H9 (cell line): ENCODE measurements around the gene RASGRF2. TPM values are rescaled to one million over a fixed set of nuclear protein-coding genes. Genes with fewer than 3 reads are reported as not detected.

ENCODE experiments used
- DNase-seq: peaks from one replicate; pipeline ENCODE4 v3.0.0-alpha.2; 2017
- H2AFZ ChIP-seq: one replicate; pipeline ENCODE4 v1.6.1; 2013; ENCODE audit warnings: mild to moderate bottlenecking, low read length, control low read depth, moderate library complexity
- H2AK5ac ChIP-seq: 2 replicates; pipeline ENCODE4 v1.6.1; 2013; ENCODE audit warnings: low read length, control low read depth, mixed read lengths; ENCODE audit not compliant: insufficient read length
- H2BK120ac ChIP-seq: one replicate; pipeline ENCODE4 v1.6.1; 2013; ENCODE audit warnings: low read depth, mild to moderate bottlenecking, low read length, control low read depth, inconsistent platforms; ENCODE audit not compliant: poor library complexity, severe bottlenecking
- H2BK12ac ChIP-seq: 2 replicates; pipeline ENCODE4 v1.6.1; 2013; ENCODE audit warnings: low read length, control low read depth, mixed read lengths, low read depth; ENCODE audit not compliant: insufficient read length
- H2BK15ac ChIP-seq: 2 replicates; pipeline ENCODE4 v1.6.1; 2013; ENCODE audit warnings: low read depth, low read length, control low read depth
- H2BK20ac ChIP-seq: one replicate; pipeline ENCODE4 v1.6.1; 2013; ENCODE audit warnings: low read depth, mild to moderate bottlenecking, low read length, control low read depth, inconsistent platforms; ENCODE audit not compliant: poor library complexity, severe bottlenecking
- H2BK5ac ChIP-seq: 2 replicates; pipeline ENCODE4 v1.6.1; 2013; ENCODE audit warnings: low read length, control low read depth, mixed read lengths; ENCODE audit not compliant: insufficient read length
- H3K14ac ChIP-seq: 2 replicates; pipeline ENCODE4 v1.6.1; 2013; ENCODE audit warnings: low read length, control low read depth; ENCODE audit not compliant: insufficient read depth
- H3K18ac ChIP-seq: 2 replicates; pipeline ENCODE4 v1.6.1; 2013; ENCODE audit warnings: low read depth, mild to moderate bottlenecking, mixed read lengths, low read length, control low read depth; ENCODE audit not compliant: insufficient read length
- H3K23ac ChIP-seq: 2 replicates; pipeline ENCODE4 v1.6.1; 2013; ENCODE audit warnings: low read length, control low read depth, mixed read lengths, low read depth; ENCODE audit not compliant: insufficient read length
- H3K23me2 ChIP-seq: 2 replicates; pipeline ENCODE4 v1.6.1; 2013; ENCODE audit warnings: low read depth, mild to moderate bottlenecking, mixed read lengths, low read length, control low read depth; ENCODE audit not compliant: insufficient read length, poor library complexity, severe bottlenecking
- H3K27ac ChIP-seq: 2 replicates; pipeline ENCODE4 v1.5.1; 2013; ENCODE audit warnings: low read length, control low read depth, mixed read lengths, low read depth; ENCODE audit not compliant: insufficient read length
- H3K27me3 ChIP-seq: 2 replicates; pipeline ENCODE4 v1.6.1; 2013; ENCODE audit warnings: low read length, control low read depth, inconsistent platforms; ENCODE audit not compliant: insufficient read depth
- H3K4ac ChIP-seq: 2 replicates; pipeline ENCODE4 v1.6.1; 2013; ENCODE audit warnings: low read depth, mild to moderate bottlenecking, control low read depth, inconsistent platforms, low read length, moderate library complexity
- H3K4me1 ChIP-seq: 2 replicates; pipeline ENCODE4 v1.6.1; 2013; ENCODE audit warnings: low read length, control low read depth, inconsistent platforms; ENCODE audit not compliant: insufficient read depth
- H3K4me2 ChIP-seq: 2 replicates; pipeline ENCODE4 v1.6.1; 2013; ENCODE audit warnings: low read length, control low read depth, mixed read lengths; ENCODE audit not compliant: insufficient read length, insufficient read depth
- H3K56ac ChIP-seq: 2 replicates; pipeline ENCODE4 v1.6.1; 2013; ENCODE audit warnings: low read depth, mild to moderate bottlenecking, mixed read lengths, low read length, control low read depth; ENCODE audit not compliant: insufficient read length
- H3K79me1 ChIP-seq: 2 replicates; pipeline ENCODE4 v1.6.1; 2013; ENCODE audit warnings: low read depth, mild to moderate bottlenecking, moderate library complexity, low read length, control low read depth, inconsistent platforms; ENCODE audit not compliant: insufficient read depth, poor library complexity, severe bottlenecking
- H3K79me2 ChIP-seq: 2 replicates; pipeline ENCODE4 v1.6.1; 2013; ENCODE audit warnings: low read length, control low read depth, inconsistent platforms; ENCODE audit not compliant: insufficient read depth
- H3K9ac ChIP-seq: 2 replicates; pipeline ENCODE4 v1.6.1; 2013; ENCODE audit warnings: low read length, control low read depth, mixed read lengths; ENCODE audit not compliant: insufficient read length; ENCODE audit errors: extremely low read depth
- H3K9me3 ChIP-seq: one replicate; pipeline ENCODE4 v1.6.1; 2013; ENCODE audit warnings: low read depth, low read length, inconsistent platforms; ENCODE audit not compliant: control insufficient read depth
- H3T11ph ChIP-seq: one replicate; pipeline ENCODE4 v1.6.1; 2013; ENCODE audit warnings: mild to moderate bottlenecking, low read length, control low read depth, inconsistent platforms
- H4K20me1 ChIP-seq: one replicate; pipeline ENCODE4 v1.6.1; 2013; ENCODE audit not compliant: control insufficient read depth, insufficient read length, insufficient read depth
- H4K5ac ChIP-seq: 2 replicates; pipeline ENCODE4 v1.6.1; 2013; ENCODE audit warnings: low read depth, mild to moderate bottlenecking, mixed read lengths, low read length, control low read depth; ENCODE audit not compliant: insufficient read length
- H4K8ac ChIP-seq: replicated peaks from 2 replicates; pipeline ENCODE4 v1.6.1; 2013; ENCODE audit warnings: low read length, control low read depth, mixed read lengths, low read depth; ENCODE audit not compliant: insufficient read length
- H4K91ac ChIP-seq: 2 replicates; pipeline ENCODE4 v1.6.1; 2013; ENCODE audit warnings: low read depth, mild to moderate bottlenecking, moderate library complexity, mixed read lengths, low read length, control low read depth; ENCODE audit not compliant: insufficient read length
- H3K27ac Mint-ChIP-seq, 3 experiments: 2 replicates in 2 of 3; 3 replicates in 1 of 3; pipeline ENCODE4 v1.8.0; 2020 to 2021; ENCODE audit warnings: mixed read lengths in 3 of 3, mild to moderate bottlenecking in 1 of 3, moderate library complexity in 1 of 3
- H3K27me3 Mint-ChIP-seq: 2 replicates; pipeline ENCODE4 v1.8.0; 2021; ENCODE audit warnings: low read depth, mild to moderate bottlenecking, moderate library complexity, mixed read lengths
- H3K36me3 Mint-ChIP-seq, 3 experiments: 2 replicates in 2 of 3; 3 replicates in 1 of 3; pipeline ENCODE4 v1.8.0; 2020 to 2021; ENCODE audit warnings: low read depth in 3 of 3, mixed read lengths in 3 of 3; ENCODE audit not compliant: insufficient read depth in 1 of 3
- H3K4me1 Mint-ChIP-seq, 2 experiments: 2 replicates each; pipeline ENCODE4 v1.8.0; 2020; ENCODE audit warnings: mixed read lengths in 2 of 2
- H3K4me3 Mint-ChIP-seq, 2 experiments: 2 replicates in 1 of 2; 3 replicates in 1 of 2; pipeline ENCODE4 v1.8.0; 2020 to 2021; ENCODE audit warnings: mild to moderate bottlenecking in 2 of 2, mixed read lengths in 2 of 2, moderate library complexity in 1 of 2
- H3K9me3 Mint-ChIP-seq, 2 experiments: 2 replicates in 1 of 2; 3 replicates in 1 of 2; pipeline ENCODE4 v1.8.0; 2020; ENCODE audit warnings: mild to moderate bottlenecking in 2 of 2, mixed read lengths in 2 of 2, moderate library complexity in 1 of 2
- WGBS: extraction: QIAGEN DNeasy Blood & Tissue Kit; methylation state at CpG from one replicate; pipeline ENCODE4 v1.1.7; 2013; ENCODE audit warnings: missing lambda C conversion rate, low lambda C conversion rate, mixed read lengths; ENCODE audit not compliant: insufficient read length; ENCODE audit errors: extremely low coverage; 5-methylcytosine and 5-hydroxymethylcytosine counted together
- total RNA-seq: library from RNA; stranded (reverse); gene quantifications from 2 replicates; pipeline ENCODE4 v1.2.1, GENCODE V29; 2021
- TF ChIP-seq, protein P1 (sequence below): fragments of 200-600 bp; sonication (generic); conservative IDR thresholded peaks from 3 replicates; pipeline ENCODE4 v1.8.0; 2021; ENCODE audit warnings: antibody characterized with exemption, mild to moderate bottlenecking

The RASGRF2 gene
- total RNA-seq, 1 experiment from 2014 or later = 13.5 TPM

DNA sequence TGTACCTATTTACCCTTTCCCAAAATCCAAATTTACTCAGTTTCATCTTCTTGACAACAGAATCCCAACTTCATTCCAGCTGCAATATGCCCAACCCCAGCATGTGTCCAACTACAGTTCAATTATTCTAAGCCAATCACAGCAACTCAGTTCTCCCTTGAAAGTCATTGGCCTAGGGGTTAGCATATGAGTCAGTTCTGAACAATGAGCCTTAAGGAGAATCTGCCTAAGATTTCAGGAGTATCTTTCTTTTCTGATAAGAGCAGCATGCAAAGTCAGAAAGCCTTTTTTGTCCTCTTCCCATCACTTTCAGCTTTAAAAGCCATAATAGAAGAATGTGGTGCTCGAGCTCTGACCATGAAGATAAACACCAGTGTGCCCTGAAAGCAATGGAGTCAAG lies 44.4 kb upstream of the RASGRF2 start:
- no peak overlapping the region for H3K4me3 Mint-ChIP-seq
- Histone ChIP-seq H4K91ac (no peak overlapping the region), H2AK5ac (no peak overlapping the region), H3K4me1 (peaks cover 2% of the 10 kb centered on the region; the same call in 1 of the 2 replicates), H3K18ac (no peak overlapping the region), H3K27ac (no peak overlapping the region), H3K9me3 (no peaks in the 10 kb centered on the region), H3K23me2 (no peaks in the 10 kb centered on the region), H3K79me1 (no peaks in the 10 kb centered on the region), H3K27me3 (no peaks in the 10 kb centered on the region), H2AFZ (no peak overlapping the region), H3K4me2 (no peak overlapping the region), H4K8ac (no peak overlapping the region), H3K4ac (no peak overlapping the region), H2BK5ac (no peak overlapping the region), H3K14ac (no peak overlapping the region), H2BK12ac (no peak overlapping the region), H2BK15ac (no peak overlapping the region), H2BK20ac (no peak overlapping the region), H2BK120ac (no peak overlapping the region), H4K5ac (no peak overlapping the region), H3K79me2 (no peaks in the 10 kb centered on the region), H3K9ac (no peak overlapping the region), H4K20me1 (no peaks in the 10 kb centered on the region), H3K23ac (no peak overlapping the region), H3T11ph (no peak overlapping the region), H3K56ac (no peak overlapping the region)
- TF ChIP-seq, protein P1, sequence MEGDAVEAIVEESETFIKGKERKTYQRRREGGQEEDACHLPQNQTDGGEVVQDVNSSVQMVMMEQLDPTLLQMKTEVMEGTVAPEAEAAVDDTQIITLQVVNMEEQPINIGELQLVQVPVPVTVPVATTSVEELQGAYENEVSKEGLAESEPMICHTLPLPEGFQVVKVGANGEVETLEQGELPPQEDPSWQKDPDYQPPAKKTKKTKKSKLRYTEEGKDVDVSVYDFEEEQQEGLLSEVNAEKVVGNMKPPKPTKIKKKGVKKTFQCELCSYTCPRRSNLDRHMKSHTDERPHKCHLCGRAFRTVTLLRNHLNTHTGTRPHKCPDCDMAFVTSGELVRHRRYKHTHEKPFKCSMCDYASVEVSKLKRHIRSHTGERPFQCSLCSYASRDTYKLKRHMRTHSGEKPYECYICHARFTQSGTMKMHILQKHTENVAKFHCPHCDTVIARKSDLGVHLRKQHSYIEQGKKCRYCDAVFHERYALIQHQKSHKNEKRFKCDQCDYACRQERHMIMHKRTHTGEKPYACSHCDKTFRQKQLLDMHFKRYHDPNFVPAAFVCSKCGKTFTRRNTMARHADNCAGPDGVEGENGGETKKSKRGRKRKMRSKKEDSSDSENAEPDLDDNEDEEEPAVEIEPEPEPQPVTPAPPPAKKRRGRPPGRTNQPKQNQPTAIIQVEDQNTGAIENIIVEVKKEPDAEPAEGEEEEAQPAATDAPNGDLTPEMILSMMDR = no peak
- peaks cover 4 to 6% of the 10 kb centered on the region in 2 experiments; a peak in 3 of 5 replicates for H3K9me3 Mint-ChIP-seq
- peak overlapping the region in 1 of 3 experiments; percentile 40; a peak in 1 of 7 replicates for H3K27ac Mint-ChIP-seq
- H3K36me3 Mint-ChIP-seq = no peaks in the 10 kb centered on the region; a peak in 1 of 7 replicates
- no peaks in the 10 kb centered on the region for H3K27me3 Mint-ChIP-seq
- H3K4me1 Mint-ChIP-seq = peaks cover 20 to 21% of the 10 kb centered on the region in 2 experiments
- WGBS = no CpG with 5 or more reads among the region's 1 CpG
- DNase-seq = no peak
